ENCODE measurements around the gene AP5S1. TPM values are rescaled to one million over a fixed set of nuclear protein-coding genes. Genes with fewer than 3 reads are reported as not detected.
A peak's percentile ranks its signal among the peaks of the same experiment; 100 is the strongest.

AP5S1 gene
- total and polyA plus RNA-seq, 2 of the 4 experiments (the other 2 are of a cell fraction), result 10.1 to 11.7 TPM

- Histone ChIP-seq H2AK9ac (replicated peaks; ENCODE audit: low read depth, low read length, poor library complexity) (peak overlapping the region; percentile 97), H3K27me3 (ENCODE audit: control insufficient read depth, insufficient read depth, low read length) (no peaks in the 10 kb centered on the region), H3K36me3 (ENCODE audit: control insufficient read depth, insufficient read depth, low read length) (peaks cover 27% of the 10 kb centered on the region), H3K23ac (ENCODE audit: low read depth, low read length) (peak overlapping the region; percentile 94; the same call in 1 of the 2 replicates), H2BK5ac (ENCODE audit: low read depth, low read length, poor library complexity, severe bottlenecking) (peak overlapping the region; percentile 95), H3K56ac (ENCODE audit: extremely low read depth, insufficient read depth, low read length) (peak overlapping the region; percentile 90), H3K4me3 (ENCODE audit: insufficient read depth, low read depth, low read length) (no peak overlapping the region), H3K4me1 (ENCODE audit: control insufficient read depth, insufficient read depth, low read length) (peaks cover 36% of the 10 kb centered on the region), H3K9me3 (ENCODE audit: control insufficient read depth, insufficient read depth, low read length) (no peaks in the 10 kb centered on the region), H3K27ac (ENCODE audit: insufficient read depth, low read length) (peak overlapping the region; percentile 96), H2BK120ac (ENCODE audit: low read depth, low read length) (peak overlapping the region; percentile 95), H2AK5ac (ENCODE audit: low read depth, low read length) (peak overlapping the region; percentile 96), H2BK15ac (ENCODE audit: low read depth, low read length) (peak overlapping the region; percentile 96; the same call in 2 of the 3 replicates), H3K4me2 (ENCODE audit: low read depth, low read length) (no peak overlapping the region), H3K18ac (ENCODE audit: low read depth, low read length) (peak overlapping the region; percentile 89), H3K79me1 (ENCODE audit: low read depth in 1 of 2, low read length in 2 of 2) (peaks cover 11 to 61% of the 10 kb centered on the region in 2 experiments), H4K5ac (ENCODE audit: low read depth, low read length) (peak overlapping the region; percentile 90), H4K91ac (ENCODE audit: insufficient read depth, low read depth, low read length) (peak overlapping the region; percentile 99), H3K14ac (replicated peaks; ENCODE audit: low read depth, low read length) (peak overlapping the region; percentile 98), H2AFZ (replicated peaks; ENCODE audit: low read length, poor library complexity) (peak overlapping the region; percentile 79), H3K9me1 (ENCODE audit: insufficient read depth, low read length) (peaks cover 27% of the 10 kb centered on the region), H2BK20ac (ENCODE audit: low read depth, low read length) (peak overlapping the region; percentile 99), H3K9ac (ENCODE audit: low read depth, low read length) (peak overlapping the region; percentile 45), H4K20me1 (ENCODE audit: insufficient read depth, low read length) (no peaks in the 10 kb centered on the region), H4K8ac (ENCODE audit: low read depth in 2 of 2, low read length in 2 of 2) (peak overlapping the region; percentile 92 to 97), H3K4ac (ENCODE audit: low read depth, low read length) (peak overlapping the region; percentile 97)
- in situ Hi-C loops (cut with MboI; ENCODE audit: low sequenced_read_pairs), result no loop called here
- POLR2A ChIA-PET (ENCODE audit: unreplicated experiment), result no interaction called here
- TF ChIP-seq BHLHE40 (IDR thresholded peaks at IDR 0.05; ENCODE audit: low read depth, low read length), result no peak
- TF ChIP-seq CTCF (conservative IDR thresholded peaks at IDR 0.05; ENCODE audit: low read depth, low read length), result no peak
- no peak for TF ChIP-seq CEBPB (IDR thresholded peaks at IDR 0.05; ENCODE audit: low read depth, low read length)
- TF ChIP-seq RAD21 (IDR thresholded peaks at IDR 0.05; ENCODE audit: low read length), result no peak
- no peak for TF ChIP-seq ELK1 (IDR thresholded peaks at IDR 0.05; ENCODE audit: borderline replicate concordance, low read depth, low read length)
- no peak for TF ChIP-seq MXI1 (IDR thresholded peaks at IDR 0.05; ENCODE audit: borderline replicate concordance, low read depth, low read length)
- no peak for TF ChIP-seq MAZ (IDR thresholded peaks at IDR 0.05; ENCODE audit: borderline replicate concordance, low read depth, low read length)
- TF ChIP-seq POLR2A (IDR thresholded peaks at IDR 0.05; ENCODE audit: low read depth, low read length), result no peak
- TF ChIP-seq NFE2L2 (IDR thresholded peaks at IDR 0.05; ENCODE audit: low read depth, low read length), result no peak
- no peak for TF ChIP-seq RFX5 (IDR thresholded peaks at IDR 0.05; ENCODE audit: low read depth, low read length)
- no peak for TF ChIP-seq USF2 (IDR thresholded peaks at IDR 0.05; ENCODE audit: low read depth, low read length)
- no peak for TF ChIP-seq RCOR1 (IDR thresholded peaks at IDR 0.05; ENCODE audit: insufficient replicate concordance, low read length)
- no peak for TF ChIP-seq MAFK (IDR thresholded peaks at IDR 0.05; ENCODE audit: low read depth, low read length)
- no peak for TF ChIP-seq SMC3 (IDR thresholded peaks at IDR 0.05; ENCODE audit: low read depth, low read length)
- TF ChIP-seq FOS (IDR thresholded peaks at IDR 0.05; ENCODE audit: low read depth, low read length), result no peak
- TF ChIP-seq CHD1 (IDR thresholded peaks at IDR 0.05; ENCODE audit: low read depth, low read length), result no peak
- no peak for ATAC-seq (ENCODE audit: low read depth)
- no TSS peak for BruUV-seq (replicated peaks)
- intact Hi-C loops (cut with micrococcal nuclease), result no loop called here
- CTCF ChIA-PET, result no interaction called here
- no peak for DNase-seq
- no CpG with 5 or more reads among the region's 3 CpGs for WGBS, 2 experiments (ENCODE audit: extremely low coverage in 2 of 2, insufficient read length in 1 of 2)
- dilution Hi-C loops (cut with HindIII; ENCODE audit: low sequenced_read_pairs, unreplicated experiment), result no loop called here
Measured at GRCh38 chr20:3808544-3808943, 11.8 kb upstream of the AP5S1 start.

Measured in IMR-90 (cell line).